GM18499 (cell line): ENCODE results near the gene WWOX.
"Not testable (repeated sequence)": the region's sequence is repeated elsewhere in the genome, so short reads cannot be mapped to it uniquely, and the experiment has no call there.

ENCODE experiments used
- ATAC-seq: cut with Tn5 transposase; IDR thresholded peaks from one replicate; pipeline ENCODE4 v1.9.1; 2021; ENCODE audit warnings: moderate number of reproducible peaks; ENCODE audit not compliant: insufficient read depth, unreplicated experiment

WWOX gene

DNA sequence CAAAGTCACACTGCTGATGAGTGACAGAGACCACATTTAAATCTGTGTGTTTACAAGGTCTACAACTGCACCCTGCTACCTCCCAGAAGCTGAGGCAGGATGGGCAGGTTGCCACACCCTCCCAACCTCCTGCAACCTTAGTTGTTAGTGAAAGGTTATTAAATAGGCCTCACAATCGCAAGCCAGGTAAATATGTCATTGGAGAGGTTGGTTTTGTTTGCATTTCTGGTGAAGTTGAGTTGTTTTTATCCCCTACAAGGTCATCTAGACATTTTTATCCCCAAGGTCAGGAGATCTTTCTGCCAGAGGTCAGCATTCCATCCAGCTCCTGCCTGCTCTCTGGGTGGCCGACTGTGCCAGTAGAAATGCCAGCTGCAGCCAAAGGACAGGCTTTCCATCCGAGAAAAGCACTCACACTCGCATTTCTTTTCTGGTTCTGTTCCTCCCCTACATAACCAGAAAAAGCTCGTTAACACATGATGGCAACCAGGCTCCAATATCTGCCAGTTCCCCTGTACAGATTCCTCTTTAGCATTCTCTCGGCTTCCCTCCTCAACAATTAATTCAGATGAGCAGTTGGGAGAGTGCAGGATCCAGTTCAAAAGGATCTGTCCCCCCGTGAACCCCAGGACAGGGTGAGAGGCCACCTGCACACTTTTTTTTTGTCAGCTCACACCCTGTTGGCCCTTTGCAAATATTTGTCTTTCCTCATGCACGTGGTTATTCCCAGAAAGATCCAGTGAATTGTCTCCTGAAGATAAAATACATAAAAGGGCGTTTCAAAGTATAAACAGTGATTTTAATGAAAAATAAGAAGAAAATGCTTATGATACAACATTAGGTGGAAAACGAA is 938.3 kb downstream of the WWOX start:
- ATAC-seq, result no peak

DNA sequence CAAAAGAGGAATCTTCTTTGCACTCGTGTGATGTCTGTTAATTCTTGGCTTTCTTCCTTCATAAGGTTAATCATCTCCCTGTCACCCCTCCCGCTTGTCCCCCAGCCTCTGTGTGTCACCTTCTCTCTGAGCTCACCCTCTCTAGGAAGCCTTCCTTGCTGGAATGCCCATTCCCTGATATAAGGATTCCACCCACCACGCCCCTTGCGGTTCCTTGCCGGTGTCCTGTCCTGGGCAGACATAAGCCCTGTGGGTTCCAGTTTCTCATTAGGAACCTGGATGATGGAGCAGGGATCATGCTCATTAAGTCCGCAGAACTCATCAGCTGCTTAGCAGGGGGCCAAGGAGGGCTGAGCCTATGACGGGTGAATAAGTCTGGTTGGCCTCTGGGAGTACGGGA is 941.8 kb downstream of the WWOX start:
- ATAC-seq, result no peak

DNA sequence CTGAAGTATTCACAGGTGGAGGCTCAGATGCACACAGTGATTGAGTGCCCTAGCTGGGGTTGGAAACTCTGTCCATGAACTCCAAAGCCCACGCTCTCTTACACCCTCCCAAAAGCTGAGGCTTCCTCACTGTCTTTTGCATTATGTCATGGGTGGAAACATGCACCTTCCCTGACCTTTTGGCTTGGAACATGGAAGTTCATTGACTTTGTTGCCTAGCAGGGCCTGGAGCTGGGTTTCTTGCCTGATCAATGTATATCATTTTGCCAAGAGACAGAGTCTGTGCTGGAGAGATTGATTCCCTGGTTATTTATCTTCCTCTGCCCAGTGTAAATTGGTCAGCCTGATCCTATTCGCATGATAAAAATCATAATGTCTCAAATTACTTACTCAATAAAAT is 942.7 kb downstream of the WWOX start:
- no peak for ATAC-seq

DNA sequence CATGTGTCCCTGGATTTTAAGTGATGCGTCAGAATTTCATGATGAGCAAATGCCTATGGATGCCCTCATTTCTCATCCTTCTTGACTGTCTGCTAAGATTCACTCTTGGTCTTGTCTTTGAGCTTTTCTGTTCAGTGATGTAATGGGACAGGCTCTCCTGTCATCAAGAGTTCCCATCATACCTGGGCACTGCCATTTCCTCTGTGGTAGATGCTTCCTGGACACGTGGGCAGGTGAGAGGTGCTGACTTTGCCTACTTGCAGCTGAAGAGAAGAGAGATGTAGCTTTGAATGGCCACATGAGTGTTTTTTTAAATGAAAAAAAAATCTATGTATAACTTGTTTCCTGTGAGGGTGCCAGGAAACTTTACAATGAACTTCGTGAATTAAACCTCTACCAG is 943.4 kb downstream of the WWOX start:
- no peak for ATAC-seq

DNA sequence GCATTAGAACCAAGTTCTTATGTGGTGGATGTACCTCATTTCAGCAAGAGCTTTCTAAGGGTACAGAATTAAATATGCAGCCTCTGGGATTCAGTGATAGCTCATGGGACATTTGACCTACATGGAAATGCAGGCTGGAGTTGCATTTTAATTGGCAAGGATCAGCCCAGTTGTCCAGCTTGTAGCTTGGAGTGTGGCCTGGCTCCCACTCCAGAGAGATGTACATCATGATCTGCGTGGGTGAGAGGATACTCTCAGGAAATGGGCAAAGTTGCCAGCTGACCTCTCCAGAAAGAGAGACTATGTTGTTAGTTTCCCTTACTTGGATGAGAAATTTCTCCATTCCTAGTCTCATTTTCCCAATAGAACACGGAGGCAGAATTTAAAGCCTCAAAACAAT is 945.7 kb downstream of the WWOX start:
- no peak for ATAC-seq

DNA sequence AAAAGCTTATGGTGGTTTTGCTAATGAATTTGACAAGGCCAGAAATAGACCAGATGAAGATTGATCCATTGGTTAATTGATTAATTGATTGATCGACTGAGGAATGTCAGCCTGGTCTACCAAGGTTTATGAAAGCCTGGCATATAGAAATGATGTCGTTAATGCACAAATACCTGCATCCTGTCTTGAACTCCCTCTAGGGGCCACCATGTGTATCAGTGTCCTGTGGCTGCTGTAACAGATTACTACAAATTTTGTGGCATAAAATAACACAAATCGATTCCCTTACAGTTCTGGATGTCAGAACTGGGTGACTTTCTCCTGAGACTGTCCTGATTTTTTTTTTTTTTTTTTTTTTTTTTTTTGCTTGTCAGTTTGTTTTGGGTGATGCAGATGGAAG is 947.9 kb downstream of the WWOX start:
- ATAC-seq, result no peak

DNA sequence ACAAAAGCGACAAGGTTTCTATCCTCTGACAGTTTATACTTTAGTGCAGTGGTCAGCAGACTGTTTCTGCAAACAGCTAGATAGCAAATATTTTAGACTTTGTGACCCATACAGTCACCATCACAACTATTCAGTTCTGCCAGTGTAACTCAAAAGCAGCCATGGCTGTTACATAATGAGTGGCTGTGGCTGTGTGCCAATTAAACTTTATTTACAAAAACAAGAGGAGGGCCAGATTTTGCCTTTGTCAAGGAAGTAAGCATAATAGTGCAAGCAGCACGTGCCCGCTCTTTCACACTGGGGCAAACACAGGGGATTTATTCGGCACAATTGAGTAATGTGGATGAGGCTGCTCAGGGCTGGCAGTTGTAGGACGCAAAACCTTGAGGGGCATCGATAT is 949.6 kb downstream of the WWOX start:
- no peak for ATAC-seq

DNA sequence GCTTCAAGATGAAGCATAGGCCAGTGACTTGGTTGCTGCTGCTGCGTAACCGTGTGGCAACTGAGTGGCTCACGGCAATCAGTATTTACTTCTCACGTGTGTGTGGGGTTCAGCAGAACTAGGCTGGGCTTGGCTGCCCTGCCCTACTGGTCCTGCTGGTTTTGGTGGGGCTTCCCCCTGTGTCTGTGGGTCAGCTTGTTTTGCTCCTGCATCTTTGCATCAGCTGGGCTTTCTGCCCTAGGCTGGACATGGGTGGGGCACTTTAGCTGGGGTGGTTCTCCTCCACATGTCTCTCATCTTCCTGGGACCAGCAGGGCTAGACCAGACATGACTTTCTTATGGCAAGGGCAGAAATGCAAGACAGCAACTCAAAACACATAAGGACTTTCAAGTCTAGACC is 950.6 kb downstream of the WWOX start:
- no peak for ATAC-seq

DNA sequence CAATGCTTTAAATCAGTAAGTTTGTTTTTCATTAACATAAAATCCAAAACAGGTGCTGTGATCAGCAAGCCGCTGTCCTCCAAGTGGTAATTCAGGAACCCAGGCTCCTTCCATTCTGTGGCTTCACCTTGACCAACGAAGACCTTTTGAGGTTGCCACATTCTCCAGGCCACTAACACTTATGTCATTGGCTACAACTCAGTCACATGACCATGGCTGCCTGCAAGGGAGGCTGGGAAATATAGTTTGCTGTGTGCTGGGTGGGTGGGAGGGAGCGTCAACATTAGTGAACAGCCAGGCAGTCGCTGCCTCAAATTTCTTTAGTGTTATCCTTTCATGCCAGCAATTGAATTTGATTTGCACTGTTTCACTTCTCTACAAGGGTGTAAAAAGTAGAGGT is 951.9 kb downstream of the WWOX start:
- no peak for ATAC-seq

DNA sequence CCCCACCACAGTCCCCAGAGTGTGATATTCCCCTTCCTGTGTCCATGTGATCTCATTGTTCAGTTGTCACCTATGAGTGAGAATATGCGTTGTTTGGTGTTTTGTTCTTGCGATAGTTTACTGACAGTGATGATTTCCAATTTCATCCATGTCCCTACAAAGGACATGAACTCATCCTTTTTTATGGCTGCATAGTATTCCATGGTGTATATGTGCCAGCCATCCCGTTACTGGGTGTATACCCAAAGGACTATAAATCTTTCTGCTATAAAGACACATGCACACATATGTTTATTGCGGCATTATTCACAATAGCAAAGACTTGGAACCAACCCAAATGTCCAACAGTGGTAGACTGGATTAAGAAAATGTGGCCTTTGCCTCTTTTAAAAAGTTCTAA is 952.7 kb downstream of the WWOX start:
- not testable (repeated sequence) for ATAC-seq

DNA sequence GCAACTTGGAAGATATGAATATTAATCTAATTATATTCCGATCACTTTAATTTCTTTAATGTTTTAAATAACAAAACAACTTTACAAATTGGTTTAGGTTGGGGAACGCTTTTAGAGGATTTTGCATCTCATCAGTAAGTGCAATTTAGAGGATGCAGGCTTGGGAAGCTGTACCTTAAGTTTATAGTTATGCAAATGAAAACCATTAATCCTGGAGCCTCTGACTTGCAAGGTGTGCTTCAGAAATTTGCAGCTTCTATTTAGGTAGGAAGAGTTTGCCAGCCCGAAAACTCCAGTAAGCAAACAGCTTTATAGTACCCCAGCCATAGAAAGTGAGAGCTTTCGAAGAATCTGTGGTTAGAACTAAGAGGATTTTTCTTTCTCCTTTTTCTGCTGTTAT is 954.1 kb downstream of the WWOX start:
- ATAC-seq, result no peak

DNA sequence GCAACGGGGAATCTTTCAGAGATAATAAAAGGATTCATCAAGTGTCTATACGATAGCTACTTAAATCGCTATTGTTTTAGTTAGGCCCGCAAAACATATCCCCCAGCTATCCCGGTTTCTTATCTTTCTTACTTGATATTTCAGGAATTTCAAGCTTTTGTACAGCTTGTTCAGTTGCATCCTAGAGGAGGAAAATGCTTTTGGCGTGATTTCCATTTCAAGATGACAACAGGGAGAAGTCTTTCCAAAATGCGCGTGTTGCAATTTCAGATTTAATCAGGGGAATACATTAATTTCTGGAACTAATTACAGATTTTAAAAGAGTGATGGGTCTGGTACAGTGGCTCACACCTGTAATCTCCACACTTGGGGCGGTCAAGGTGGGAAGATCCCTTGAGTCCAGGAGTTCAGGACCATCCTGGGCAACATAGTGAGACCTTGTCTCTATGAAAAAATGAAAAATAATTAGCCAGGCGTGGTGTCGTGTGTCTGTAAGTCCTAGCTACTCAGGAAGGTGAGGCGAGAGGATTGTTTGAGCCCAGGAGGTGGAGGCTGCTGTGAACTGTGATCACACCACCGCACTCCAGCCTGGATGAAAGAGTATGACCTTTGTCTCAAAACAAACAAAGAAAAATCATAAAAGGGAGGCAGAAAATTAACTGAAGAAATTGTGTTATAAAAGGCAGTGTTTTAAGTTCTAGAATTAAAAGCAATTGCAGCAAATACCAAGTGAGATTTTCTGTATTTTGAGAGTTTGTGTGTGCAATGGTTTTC is 954.9 kb downstream of the WWOX start:
- no peak for ATAC-seq

DNA sequence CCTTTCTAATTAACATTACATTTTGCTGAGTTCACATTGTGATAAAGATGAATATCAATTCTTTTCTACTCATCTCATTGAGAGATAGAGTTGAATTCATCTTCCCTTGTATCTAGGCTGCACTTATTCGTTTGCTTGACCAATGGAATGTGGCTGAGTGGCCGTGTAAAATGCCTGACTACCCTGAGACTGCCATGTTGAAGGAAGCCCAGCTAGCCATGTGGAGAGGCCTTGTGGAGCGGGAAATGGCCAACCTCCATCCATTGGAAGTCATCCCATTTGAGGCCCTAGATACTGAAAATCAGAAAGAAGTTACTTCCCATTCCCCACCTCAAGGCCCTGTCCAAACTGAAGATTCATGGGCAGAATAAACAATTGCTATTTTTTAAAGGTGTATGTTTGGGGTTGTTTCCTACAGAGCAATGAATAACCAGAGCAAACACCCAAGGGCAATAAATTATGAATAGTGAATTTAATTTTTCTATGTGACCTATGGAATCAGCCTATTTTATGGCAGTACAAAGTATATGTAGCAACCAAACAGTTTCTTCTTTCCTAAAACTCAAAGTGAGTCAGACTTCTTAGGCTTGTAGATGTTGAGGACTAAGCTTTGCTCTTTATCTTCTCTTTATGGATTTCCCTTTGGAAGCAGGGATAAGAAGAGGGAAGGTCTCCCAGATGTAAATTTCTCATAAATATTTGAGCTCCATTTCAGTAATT is 956.0 kb downstream of the WWOX start:
- no peak for ATAC-seq

DNA sequence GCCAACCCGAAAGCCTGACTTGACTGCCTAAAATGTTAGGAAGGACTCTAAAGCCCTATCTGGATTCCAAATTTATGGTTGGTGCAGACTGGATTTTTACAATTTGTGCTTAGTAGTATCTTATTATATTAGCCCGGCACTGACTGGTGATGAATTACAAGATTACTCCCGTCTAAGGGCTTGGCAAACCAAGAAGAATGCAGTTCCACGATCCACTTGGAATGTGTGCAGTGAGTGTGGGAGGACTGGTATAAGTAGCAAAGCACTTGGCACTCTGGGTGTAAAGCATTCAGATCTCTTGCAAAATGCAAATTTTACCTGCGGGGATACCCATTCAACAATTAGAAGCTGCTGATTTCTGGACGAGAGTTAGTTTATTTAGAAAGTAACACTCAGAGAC is 961.7 kb downstream of the WWOX start:
- ATAC-seq, result no peak

DNA sequence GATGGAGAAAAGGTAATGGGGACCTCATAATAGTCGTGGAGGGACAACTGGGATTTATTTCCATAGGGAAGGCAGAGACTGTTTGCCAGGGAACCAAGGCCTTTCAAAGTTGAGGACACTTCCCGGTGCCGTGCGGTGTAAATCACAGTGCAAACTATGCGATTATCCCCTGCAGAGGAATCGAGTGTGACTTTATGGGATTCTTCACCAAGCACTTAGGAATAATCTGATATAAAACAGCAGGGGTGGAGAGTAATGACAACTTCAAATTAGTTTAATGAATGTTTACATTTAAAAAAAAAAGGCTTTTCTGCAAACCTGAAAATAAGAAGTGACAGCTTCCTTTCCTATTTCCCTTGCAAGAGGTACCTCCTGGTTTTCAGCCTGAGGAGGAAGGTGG is 962.9 kb downstream of the WWOX start:
- ATAC-seq, result no peak

DNA sequence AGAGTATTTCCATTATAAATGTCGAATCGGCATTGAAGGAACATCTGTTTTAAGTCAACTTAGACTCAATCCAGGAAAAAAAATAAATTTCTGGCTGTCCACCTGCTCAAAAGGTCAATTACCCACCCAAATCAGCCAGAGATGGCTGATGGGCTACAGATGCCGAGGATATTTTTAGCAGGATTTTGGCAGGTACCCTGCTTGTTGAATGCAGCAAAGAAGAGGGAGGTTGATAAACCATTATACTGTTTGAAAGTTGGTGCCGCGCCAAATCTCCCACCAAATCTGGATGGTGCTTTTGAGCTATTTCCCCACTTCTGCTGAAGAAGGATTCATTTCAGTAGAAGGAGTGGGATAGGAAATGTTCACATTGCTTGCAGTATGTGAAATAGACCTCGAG is 963.4 kb downstream of the WWOX start:
- ATAC-seq, result no peak

DNA sequence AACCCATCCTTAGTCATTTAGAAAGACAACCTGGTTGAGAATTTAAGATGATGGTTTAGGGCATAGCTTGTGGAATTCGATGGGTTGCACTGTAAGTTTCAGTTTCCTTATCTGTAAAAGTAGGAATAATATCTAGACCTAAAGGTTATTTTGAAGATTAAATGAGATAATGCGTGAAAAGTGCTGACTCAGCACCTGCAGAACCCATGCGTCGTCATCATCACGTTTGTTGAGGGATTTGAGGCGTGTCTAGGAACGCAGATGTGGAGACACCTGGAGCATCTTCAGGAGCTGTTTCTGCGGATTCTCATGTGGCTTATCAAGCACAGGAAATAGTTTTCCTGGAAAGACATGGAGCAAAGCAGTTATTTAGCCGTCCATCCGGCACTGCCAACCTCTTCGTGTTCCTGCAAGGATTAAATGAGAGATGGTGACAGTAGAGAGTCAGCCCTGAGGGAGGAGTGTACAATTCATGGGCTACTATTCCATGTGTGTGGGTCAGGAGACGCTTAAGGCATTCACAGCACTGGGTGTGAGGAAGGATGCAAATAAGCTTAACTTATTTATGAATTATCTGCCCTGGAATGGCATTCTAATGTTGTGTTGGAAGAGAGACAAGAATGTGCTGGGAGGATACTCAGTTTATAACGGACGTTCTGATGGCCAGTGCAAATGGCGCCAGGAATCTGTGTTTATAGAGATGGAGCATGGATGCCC is 965.0 kb downstream of the WWOX start:
- ATAC-seq, result no peak

DNA sequence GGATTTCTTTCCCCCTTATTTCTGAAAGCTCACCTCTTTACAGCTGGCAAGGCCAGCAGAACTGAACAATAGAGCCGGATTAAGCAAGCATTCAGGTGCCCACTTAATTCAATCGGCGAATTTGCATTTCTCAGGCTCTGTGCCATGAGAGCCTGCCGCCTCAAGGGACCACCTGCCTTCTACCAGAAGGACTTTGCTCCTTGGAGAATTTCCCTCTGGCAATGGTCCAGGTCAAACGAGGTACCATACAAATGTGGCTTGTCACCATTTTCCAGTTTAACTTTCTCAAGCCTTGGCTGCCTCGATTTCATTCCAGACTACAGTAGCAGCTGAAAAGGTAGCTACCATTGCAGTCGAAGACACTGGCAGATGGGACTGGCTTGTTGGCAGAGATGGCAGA is 967.1 kb downstream of the WWOX start:
- no peak for ATAC-seq

DNA sequence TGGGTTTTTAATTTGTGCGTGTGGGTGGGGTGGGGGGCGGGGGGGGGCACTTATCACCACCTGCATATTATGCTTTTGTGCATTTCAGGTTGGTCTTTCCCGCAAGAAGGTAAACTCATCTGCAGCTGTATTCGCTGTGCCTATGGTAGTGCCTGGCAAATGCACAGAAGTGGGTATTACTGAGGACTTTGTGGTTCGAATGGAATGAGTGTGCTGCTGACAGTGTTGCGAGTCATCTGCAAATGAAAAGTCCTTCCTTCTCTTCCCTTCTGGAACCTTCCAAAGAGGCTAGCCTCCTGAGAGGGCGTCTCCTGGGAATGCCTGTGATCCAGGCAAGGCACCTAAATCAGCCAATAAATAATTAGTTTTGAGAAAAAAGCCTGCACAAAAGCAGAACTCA is 968.1 kb downstream of the WWOX start:
- no peak for ATAC-seq

DNA sequence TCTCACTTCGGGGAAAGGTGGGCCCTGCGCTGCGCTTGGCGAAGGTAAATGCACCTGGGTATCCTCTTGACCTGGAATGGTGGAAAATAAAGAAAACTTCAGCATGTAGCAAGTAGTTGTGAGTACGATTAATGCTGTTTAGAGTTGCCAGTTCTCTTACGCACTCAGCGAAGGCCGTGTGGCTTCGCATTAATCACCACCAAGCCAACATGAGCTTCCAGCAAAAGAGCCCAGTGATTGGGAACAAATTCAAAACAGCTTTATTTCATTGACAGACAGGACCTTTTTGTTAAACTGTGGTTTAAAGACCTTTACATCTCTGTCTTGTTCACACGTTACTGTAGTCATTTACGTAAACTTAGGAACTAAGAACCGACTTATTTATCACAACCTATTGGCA is 969.7 kb downstream of the WWOX start:
- no peak for ATAC-seq

DNA sequence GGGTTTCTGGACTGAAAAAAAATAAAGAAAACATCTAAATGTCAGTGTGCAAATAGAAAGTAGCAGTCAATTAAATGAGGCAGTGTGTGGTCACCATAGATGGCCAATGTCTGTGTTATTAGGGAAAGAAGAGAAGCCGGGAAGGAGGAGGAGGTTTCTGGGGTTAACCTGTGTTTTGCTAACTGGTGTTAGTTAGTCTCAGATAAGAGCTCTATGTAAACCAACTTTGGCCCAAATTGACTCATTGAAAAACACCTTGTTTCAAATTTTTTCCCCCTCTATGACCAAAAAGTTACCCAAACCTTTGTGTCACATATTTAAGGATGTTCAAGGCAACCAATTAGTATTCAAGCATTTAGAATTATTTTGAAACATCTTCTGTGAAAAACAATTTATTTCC is 970.2 kb downstream of the WWOX start:
- no peak for ATAC-seq
